Measurements from ENCODE around the gene BCL2A1. TPM values are rescaled to one million over a fixed set of nuclear protein-coding genes. Genes with fewer than 3 reads are reported as not detected.

The BCL2A1 gene
- total and polyA plus RNA-seq, 10 of the 15 experiments (the other 5 are each of a cell fraction or from before 2014, with no cell fraction given): 181 to 570 (median 321) TPM

GRCh38 chr15:79991826-79992225, 20.8 kb upstream of the BCL2A1 start:
- Histone ChIP-seq H3K27me3 (replicated peaks in 1 of 2; ENCODE audit: control insufficient read depth in 2 of 2, insufficient read depth in 2 of 2, low read length in 1 of 2) (no peaks in the 10 kb centered on the region), H2AFZ (ENCODE audit: control insufficient read depth, low read depth, low read length) (no peak overlapping the region), H3K4me1 (ENCODE audit: control insufficient read depth, insufficient read depth, low read length) (peaks cover 18% of the 10 kb centered on the region), H3K27ac (ENCODE audit: control insufficient read depth, insufficient read depth) (no peak overlapping the region), H4K20me1 (ENCODE audit: control insufficient read depth, insufficient read depth) (no peaks in the 10 kb centered on the region), H3K4me3 (no peak overlapping the region), H3K36me3 (ENCODE audit: control insufficient read depth in 2 of 2, insufficient read depth in 2 of 2, low read length in 1 of 2) (no peaks in the 10 kb centered on the region), H3K9me3 (replicated peaks; ENCODE audit: control insufficient read depth, insufficient read depth, low read length) (no peaks in the 10 kb centered on the region), H3K4me2 (ENCODE audit: control insufficient read depth, insufficient read depth) (no peak overlapping the region), H3K9ac (ENCODE audit: control insufficient read depth, insufficient read depth, low read length) (no peak overlapping the region), H3K79me2 (ENCODE audit: control insufficient read depth, insufficient read depth, low read length) (no peaks in the 10 kb centered on the region)
- intact Hi-C loops (cut with micrococcal nuclease; ENCODE audit: unreplicated experiment) (loop anchor here (2.0 kb wide), 5 partner anchors 21 to 611 kb away; partner anchors contain the start of gene BCL2A1), in situ Hi-C loops (cut with MboI) (loop anchor here (10.0 kb wide), 2 partner anchors 217 to 607 kb away; no protein-coding TSS in a partner anchor)
- DNase-seq (ENCODE audit: low read depth, low spot score) (no peak), FAIRE-seq (no peak), ATAC-seq (no peak)
- ChIA-PET CTCF (interaction anchor here (0.6 to 4.9 kb wide), 30 partner anchors 9 to 610 kb away, joined by 3 to 73 read pairs (median 6); partner anchors contain the start of genes BCL2A1 and MTHFS), RAD21 (ENCODE audit: unreplicated experiment) (interaction anchor here (0.7 to 4.0 kb wide), 20 partner anchors 9 to 652 kb away, joined by 3 to 45 read pairs (median 6); partner anchors contain the start of genes BCL2A1 and MTHFS), SMC1A (ENCODE audit: uncharacterized antibody, unreplicated experiment) (interaction anchor here (0.6 to 5.0 kb wide), 25 partner anchors 8 to 626 kb away, joined by 3 to 71 read pairs (median 6); partner anchors contain the start of genes BCL2A1 and ZFAND6), POLR2A (interaction anchor here (0.7 to 2.2 kb wide), 10 partner anchors 10 to 182 kb away, joined by 3 to 13 read pairs (median 4); no protein-coding TSS in a partner anchor)
- WGBS (ENCODE audit: insufficient coverage, insufficient replicate concordance, low lambda C conversion rate, missing lambda C conversion rate): 71% methylated on average over 4 of the region's 4 CpGs
- no TSS peak for BruUV-seq (replicated peaks)
- no peak for TF ChIP-seq TCF3 (IDR thresholded peaks at IDR 0.05; ENCODE audit: borderline replicate concordance, insufficient read depth, low read depth, low read length)
- no peak for TF ChIP-seq STAT1 (conservative IDR thresholded peaks at IDR 0.05)
- no peak for TF ChIP-seq PRDM15 (CRISPR knock-in tag; IDR thresholded peaks at IDR 0.05)
- no peak for TF ChIP-seq ZZZ3 (IDR thresholded peaks at IDR 0.05; ENCODE audit: control insufficient read depth, insufficient read length, low read depth)
- no peak for TF ChIP-seq MTA3 (IDR thresholded peaks at IDR 0.05; ENCODE audit: borderline replicate concordance, low read length)
- TF ChIP-seq SREBF1 (IDR thresholded peaks at IDR 0.05; ENCODE audit: low read length): no peak
- no peak for TF ChIP-seq NR2C1 (IDR thresholded peaks at IDR 0.05)

Data from GM12878 (cell line).